NCI-H2196 (cell line): ENCODE results near the gene VWA8.

ENCODE experiments used
- DNase-seq: peaks from one replicate; lab custom pipeline; 2025; ENCODE audit not compliant: unreplicated experiment; lab: John Stamatoyannopoulos, UW

The VWA8 gene

DNA sequence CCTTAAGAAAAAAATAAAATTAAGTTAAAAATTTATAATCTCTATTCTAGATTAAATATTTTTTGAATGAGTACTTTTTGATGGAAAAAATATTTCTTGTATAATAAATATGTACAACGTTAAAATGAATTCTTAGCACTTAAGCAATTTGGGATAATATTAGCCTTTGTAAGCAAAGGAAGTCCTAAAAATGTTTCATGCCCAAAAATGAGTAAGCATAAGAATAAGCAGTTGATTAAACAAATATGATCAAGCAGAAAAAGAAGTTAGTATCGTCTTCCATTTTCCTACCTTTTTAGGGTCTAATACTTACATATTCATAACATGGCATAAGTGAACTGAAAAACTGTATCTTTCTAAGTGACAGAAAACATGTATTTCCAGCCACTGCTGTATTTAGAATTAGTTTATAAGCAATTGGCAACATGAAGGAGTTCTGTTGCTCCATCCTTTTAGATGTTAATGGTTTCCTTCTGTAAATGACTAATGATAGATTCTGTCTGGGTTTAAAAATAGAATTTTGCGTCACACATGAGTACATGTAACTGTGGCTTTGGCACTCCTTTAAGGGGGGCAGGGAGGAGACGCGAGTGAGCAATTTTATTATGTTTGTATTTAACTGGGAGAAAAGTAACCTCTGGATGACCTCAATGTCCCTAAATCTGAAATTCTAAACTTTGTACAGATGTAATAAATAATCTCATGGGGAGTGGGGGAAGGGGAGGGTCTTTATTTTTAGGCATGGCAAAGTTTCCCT lies 266.2 kb downstream of the VWA8 start:
- DNase-seq, result no peak

DNA sequence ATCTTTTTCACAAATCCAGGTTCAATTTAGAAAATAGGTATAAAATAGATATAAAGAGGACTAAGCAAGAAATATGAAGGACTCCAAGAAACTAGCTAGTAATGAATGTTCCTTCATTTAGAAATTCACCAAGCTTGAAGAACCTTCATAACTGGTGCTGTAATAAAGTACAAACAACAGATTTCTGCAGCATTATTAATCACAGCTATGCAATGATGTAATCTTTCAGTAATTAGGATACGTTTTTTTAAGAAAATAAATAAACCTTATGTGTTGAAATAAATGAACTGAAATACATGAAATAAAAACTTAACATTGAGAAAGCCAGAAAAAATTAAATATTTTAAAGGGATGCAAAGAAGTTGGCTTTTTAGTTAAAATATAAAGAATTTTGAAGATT lies 267.5 kb downstream of the VWA8 start:
- DNase-seq, result no peak

DNA sequence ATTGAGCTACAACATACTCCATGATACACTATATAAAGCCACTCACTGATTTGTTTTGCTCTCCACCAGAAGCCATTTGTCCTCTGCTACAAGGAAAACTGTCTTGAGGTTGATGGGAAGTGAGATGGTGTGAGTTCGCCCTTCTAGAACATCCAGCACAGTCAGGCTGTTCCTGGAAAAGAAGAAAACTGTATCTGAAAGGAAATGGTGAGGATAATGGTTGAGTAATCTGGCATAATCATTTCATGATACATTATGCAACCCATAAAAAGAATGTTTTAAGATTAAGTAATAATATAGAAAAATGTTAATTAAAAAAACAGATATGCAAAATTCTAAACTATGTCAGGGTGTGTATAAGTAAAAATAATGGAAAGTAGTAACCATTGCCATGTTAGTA lies 269.6 kb downstream of the VWA8 start:
- DNase-seq, result no peak

DNA sequence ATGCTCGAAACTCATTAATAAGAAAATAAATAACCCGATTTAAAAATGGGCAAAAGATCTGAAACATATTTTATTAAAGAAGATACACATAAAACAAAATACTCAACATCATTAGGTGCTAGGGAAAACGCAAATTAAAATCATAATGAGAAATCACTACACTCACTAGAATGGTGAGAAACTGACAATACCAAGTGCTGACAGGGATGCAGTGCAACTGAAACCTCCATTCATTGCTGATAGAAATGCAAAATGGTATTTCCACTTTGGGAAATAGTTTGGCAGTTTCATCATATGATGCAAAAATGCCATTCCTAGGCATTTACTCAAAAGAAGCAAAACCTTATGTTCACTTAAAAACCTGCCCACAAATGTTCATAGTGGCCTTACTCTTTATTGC lies 278.1 kb downstream of the VWA8 start:
- DNase-seq, result no peak

DNA sequence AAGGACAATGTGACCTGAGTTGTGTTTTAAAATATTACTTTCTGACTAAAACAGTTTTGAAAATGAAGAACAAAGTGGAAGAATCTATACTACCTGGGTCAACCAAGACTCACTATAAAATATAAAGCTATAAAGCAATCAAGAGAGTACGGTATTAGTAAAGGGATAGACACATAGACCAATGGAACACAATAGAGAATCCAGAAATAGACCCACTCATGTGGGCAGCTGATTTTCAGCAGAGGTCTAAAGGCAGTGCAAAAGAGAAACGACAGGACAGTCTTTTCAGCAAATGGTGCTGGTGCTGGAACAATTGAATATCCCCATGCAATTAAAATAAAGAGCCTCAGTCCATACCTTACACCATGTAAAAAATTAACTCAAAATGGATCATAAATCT lies 278.9 kb downstream of the VWA8 start:
- no peak for DNase-seq

DNA sequence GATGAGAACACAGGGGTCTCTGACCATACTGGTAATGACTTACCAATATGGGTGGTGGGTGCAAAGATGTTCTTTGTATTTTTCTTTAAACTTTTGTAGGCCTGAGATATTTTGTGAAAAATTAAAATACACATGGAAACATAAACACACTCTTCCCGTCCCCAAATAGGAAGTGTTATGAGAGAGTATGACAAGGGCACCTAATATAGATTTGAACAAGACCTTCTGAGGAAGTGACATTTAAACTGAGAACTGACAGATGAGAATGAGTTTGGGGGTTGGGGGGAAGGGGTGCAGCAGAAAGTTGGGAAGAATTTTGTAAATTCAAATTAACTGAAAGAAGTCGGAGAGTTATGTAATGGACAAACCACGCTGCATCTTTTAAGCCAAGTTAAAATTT lies 279.3 kb downstream of the VWA8 start:
- DNase-seq, result no peak

DNA sequence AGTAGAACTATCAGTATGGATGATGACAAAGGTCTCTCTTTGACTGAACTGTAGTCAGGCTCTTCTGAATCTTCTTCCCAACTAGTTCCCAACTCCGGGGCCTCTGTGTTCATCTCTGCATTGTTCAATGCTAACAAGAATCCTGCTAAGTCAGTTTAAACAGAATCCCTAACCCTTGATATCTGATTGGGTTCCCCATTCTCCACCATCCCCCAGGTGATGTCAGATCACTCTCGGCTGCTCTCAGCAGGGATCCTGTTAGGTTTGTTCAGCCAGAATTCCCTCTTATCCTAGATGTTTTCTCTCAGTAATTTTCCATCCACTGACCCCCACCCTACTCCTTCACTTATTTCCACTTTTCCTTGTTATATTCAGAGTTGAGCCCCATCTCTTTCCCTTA lies 280.0 kb downstream of the VWA8 start:
- DNase-seq, result no peak

DNA sequence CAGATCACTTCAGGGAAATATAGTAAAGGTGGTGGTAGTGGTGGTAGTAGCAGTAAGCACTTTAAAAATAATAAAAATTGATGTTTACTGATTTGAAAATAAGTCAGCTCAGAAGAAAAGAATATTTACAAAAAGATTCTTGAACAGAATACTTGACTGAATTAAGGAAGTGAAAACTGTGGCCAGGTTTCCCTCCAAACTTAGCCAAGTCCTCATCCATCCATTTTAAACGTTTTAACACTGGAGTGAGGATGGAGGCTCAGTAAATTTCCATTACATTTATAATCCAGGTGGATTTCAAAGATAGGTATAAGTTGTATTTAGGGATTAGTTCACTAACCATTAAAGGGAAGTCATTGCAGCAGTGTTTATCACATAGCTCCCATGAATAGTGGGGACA lies 282.1 kb downstream of the VWA8 start:
- DNase-seq, result no peak

DNA sequence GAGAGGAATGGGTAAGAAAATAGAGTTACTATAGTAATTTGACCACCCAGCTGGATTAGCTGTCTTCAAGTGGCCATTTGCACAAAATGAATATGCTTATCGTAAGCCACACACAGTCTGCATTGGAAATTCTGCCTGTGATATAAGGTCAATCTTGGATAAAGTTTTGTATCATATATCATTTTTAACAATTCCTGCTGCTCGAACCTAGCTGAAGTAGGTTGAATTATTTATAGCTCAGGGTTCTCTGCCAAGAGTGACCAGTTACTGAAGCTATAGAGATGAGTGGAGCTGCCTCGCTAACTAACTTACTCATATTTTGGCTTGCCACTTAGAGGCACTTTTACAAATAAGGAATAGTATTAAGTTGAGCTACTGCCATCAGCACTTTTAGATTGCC lies 282.7 kb downstream of the VWA8 start:
- no peak for DNase-seq

DNA sequence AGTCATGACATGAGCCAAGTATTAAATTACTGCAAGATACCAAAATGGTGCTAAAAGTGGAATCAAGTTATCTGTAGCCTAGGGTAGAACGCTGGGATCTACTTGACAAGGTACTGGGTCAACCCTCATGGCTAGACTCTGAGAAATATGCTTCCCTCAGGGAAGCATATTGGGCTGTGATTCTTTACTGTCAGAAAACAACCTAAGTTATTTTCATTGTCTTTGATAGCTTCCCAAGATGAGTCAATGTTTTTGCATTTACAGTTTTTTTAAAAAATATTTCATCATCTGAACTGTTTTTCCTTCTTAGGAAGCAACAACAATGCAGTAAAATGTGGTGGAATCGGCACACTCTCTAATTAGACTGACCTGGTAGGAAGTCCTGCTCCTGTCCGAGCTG lies 285.6 kb downstream of the VWA8 start:
- no peak for DNase-seq

DNA sequence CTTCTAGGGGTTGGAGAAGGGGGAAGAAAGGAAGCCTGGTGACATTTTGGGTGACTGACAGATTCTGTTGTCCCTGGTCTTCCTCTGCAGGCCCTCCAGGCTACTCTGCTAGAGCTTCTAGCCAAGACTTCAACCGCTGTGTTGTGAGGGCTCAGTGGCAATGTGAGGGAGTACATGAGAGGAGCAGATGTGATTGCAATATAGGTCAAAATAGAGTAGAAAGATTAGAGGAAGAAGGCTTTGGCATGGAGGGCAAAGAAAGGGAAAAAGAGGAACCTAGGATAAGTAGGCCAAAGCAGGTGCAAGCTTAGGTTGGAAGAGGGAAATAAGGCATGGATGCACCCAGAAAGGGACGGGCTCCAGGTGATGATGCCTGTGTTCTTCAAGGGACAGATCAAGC lies 286.7 kb downstream of the VWA8 start:
- no peak for DNase-seq

DNA sequence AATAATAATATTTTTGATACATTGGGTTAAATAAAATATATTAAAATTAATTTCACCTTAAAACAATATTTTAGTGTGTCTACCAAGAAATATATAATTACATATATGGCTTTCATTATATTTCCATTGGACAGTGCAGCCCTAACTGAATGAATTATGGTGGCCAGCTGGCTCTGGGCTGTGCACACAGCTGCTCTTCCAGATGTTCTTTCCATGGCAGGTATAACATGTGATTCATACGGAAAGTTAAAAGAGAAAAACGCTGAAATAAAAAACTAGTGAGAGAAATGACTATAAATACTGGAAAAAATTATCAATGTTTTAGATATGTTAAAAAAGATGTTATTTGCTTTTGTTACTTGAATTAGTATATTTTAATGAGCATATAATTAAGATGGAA lies 287.3 kb downstream of the VWA8 start:
- DNase-seq, result no peak

DNA sequence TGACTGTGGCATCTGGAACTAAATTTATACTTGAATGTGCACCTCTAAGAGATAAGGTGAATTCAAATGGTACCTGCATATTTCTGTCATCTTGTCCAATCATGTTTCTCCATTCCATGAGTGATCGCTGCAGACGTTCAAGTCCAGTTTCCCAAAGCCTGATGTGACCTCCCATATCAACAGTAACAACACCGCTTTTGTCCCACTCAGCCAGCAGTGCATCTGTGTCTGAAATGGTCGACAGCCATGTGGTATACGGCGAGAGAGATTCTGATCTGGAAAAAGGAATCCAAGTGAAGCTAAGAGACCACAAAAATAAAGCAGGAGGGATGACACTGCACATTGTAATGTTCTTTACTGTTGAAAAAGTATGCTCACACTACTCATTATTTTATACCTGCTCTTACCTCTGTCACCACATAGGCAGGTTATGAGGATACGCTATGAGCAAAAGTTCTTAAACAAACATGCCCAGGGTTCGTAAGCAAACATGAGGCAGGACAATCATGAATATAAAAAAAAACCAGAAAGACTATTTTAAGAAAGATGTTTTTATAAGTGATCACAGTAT lies 290.0 kb downstream of the VWA8 start:
- no peak for DNase-seq

DNA sequence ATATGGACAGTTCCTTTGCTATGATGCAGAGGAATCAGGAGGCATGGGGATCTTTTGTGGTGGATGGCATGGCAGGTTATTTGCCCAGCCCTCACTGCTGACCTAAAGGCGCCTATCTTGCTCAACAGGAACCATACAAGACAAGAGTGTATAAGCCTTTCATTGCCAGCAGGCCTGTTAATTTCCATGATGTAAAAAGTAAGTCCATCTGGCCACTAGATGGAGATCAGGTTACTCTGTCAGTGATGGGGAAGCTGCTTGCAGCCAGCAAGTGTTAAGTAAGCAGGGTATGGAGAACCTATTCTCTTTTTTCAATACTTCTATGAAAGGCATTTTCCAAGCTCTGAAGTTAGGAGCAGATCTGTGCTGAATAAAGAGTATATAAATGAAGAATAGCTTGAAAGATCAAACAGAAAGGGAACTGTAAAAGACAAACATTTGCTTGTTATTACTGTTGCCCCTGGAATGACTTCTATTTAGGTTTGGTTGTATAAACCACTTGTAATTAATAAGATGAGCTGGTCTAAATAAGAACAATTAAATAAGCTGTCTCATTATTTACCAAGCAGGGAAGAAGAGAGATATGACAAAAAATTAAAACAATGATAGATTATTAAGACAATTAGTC lies 292.7 kb downstream of the VWA8 start:
- DNase-seq, result peak; percentile 60

DNA sequence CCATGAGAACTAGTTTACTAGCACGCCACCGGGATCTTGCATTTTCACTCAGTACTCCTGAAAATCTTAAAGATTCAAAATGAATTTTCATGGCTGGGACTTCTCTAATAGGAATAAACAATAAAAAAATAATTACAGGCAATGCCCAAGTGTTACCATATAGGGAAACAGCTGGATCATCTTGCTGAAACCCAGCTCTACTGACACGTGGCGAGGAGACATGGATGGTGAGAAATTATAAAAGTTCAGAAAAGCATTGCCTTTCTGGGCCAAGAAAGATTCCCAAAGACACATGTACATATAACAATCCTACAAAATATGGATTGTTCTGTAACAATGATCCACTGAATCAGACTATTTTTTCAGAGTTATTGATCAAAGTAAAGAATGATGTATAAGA lies 294.3 kb downstream of the VWA8 start:
- DNase-seq, result no peak

DNA sequence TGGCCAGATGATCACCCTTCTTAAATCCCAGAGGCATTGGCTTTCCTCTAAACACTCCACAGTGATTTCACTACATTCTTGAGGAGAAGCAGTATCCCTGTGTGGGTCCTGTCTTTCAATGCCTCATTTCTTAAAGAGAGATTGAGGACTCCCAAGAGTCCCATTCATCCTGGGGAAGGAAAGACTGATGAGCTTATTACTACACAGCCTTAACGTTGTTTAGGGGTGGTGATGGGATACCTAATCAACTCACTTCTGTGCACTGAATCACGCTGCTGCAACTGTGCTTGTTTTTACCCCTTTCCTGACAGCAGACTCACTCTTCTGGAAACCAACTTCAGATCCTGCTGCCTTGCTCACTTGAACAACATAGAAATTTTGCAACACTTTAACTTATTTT lies 300.5 kb downstream of the VWA8 start:
- no peak for DNase-seq

DNA sequence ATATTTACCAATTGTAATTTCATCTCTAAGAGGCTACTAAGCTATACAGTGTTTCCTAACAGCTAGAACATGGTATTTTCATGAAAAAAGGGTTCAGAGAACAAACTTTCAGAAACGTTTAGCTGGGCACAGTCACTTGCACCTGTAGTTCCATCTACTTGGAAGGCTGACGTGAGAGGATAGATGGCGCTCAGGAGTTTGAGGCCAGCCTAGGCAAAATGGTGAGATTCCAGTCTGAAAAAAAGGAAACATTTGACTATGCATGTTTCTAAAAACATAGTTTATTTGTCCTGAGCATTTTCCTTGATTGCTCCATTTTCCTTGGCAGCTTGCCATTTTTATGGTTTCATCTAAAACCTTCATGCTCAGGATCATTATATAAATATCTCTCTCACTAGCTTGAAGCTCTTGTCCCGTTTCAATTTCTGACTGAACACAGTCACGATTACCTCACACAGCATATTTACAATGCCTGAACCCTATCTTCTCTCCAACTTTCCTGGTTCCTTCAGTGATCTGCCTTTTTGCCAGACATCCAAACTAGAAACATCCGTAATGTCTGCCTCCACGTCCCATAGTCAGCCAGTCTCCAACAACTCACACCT lies 302.8 kb downstream of the VWA8 start:
- no peak for DNase-seq

DNA sequence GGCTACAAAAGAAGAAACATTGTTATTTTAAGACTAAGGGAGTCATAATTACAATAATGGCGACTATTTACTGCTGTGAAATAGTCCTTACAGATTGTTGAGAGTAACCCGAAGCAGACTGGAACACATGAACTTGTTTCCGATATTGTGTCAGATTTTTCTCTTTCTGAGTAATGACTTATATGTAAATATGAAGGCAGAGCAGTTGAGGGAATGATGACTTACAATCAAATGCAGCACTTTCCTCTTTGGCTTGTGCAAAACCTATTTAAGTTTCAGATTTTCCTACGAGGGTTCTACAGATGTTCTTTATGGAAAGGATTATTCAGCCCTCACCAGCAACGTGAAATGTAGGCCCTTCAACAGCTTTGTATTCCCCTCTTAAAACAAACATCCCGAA lies 304.9 kb downstream of the VWA8 start:
- DNase-seq, result no peak

DNA sequence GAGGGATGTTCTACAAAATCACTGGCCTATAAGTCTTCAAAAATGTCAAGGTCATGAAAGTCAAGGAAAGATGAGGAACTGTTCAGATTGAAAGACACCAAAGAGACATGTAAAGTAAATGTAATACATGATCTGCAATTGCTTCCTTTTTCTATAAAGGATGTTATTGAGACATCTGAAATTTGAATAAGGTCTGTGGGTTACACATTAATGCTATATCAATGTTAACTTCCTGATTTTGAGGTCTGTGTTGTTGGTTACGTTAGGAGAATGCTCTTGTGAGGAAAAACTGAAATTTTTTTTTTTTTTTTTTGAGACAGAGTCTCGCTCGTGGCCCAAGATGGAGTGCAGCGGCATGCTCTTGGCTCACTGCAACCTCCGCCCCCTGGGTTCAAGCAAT lies 306.1 kb downstream of the VWA8 start:
- DNase-seq, result no peak

DNA sequence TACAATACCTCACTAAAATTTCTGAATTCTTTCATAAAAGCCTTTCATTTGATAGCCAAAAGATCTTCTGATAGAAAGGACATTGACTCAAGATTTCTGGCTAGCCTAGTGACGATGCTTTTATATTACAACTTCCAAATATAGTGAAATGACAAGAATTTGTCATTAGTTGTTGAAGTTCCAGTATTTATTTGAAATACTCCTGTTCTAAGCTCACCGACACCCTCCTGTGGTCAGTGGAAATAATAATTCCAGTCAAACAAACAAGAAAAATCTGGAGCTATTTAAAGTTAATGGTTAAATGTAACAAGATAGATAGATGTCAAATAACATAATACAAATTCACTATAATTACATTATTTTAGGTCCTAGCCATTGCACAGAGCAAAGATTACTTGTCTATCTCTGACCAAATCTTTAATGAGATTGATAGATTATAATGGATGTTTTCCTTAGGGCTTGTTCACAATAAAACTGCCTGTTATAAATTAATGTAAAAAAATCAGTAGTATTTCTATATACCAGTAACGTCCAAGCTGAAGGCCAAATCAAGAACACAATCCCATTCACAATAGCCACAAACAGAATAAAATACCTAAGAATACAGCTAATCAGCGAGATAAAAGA lies 308.1 kb downstream of the VWA8 start:
- DNase-seq, result peak; percentile 5

DNA sequence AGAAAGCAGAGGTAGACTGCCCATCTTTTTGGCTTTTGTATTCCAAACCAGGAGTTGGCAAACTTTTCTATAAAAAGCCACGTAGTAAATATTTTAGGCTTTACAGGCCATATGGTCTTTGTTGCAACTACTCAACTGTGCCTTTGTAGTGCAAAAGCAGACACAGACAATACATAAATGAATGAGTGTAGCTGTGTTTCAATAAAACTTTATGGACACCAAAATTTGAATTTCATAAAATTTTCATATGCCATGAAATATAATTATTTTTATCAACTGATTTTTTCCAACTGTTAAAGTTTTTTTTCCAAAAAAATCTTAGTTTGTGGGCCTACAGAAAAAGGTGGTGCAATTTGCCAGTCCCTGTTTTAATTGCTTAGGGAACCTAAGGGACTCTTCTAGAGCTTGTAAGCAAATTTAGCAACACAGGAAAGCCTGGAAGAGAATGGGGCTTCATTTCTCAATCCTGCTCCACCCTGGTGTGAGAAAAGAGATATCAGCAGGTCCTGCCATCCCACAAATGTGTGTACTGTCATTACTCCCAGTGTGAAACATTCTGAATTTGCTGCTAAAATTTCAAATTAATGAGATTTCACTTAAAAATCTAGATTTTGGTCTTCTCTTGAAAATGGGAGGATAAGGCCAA lies 309.4 kb downstream of the VWA8 start:
- no peak for DNase-seq
